Suprapubic skin (tissue), 4 donors: Measurements from ENCODE around the gene GRM5. TPM values are rescaled to one million over a fixed set of nuclear protein-coding genes. Genes with fewer than 3 reads are reported as not detected.

Experiments used
- DNase-seq, 2 donors: peaks; one replicate each; pipeline ENCODE4 v3.0.0-alpha.2; 2019; ENCODE audit warnings: low spot score in 2 of 2
- H3K27ac ChIP-seq: fragments of 200-600 bp; sonication (generic); one replicate; pipeline ENCODE4 v1.5.1; 2019
- H3K27me3 ChIP-seq: fragments of 200-600 bp; sonication (generic); one replicate; pipeline ENCODE4 v1.5.1; 2019
- H3K36me3 ChIP-seq: fragments of 200-600 bp; sonication (generic); one replicate; pipeline ENCODE4 v1.5.1; 2019
- H3K4me1 ChIP-seq: fragments of 200-600 bp; sonication (generic); one replicate; pipeline ENCODE4 v1.5.1; 2019
- H3K4me3 ChIP-seq: fragments of 200-600 bp; sonication (generic); one replicate; pipeline ENCODE4 v1.5.1; 2019; ENCODE audit warnings: mild to moderate bottlenecking
- H3K9me3 ChIP-seq: fragments of 200-600 bp; sonication (generic); one replicate; pipeline ENCODE4 v1.5.1; 2019
- CTCF ChIP-seq, 2 donors: fragments of 200-600 bp in 1 of 2; fragments of 450-650 bp in 1 of 2; sonication (generic) in 1 of 2; IDR thresholded peaks; one replicate each; pipeline ENCODE4 v1.5.1; 2016 to 2019; ENCODE audit warnings: antibody characterized with exemption in 2 of 2, mild to moderate bottlenecking in 1 of 2, moderate library complexity in 1 of 2
- EP300 ChIP-seq: sonication (generic); formaldehyde crosslinking; IDR thresholded peaks from one replicate; pipeline ENCODE4 v1.6.1; 2017; ENCODE audit warnings: antibody characterized with exemption
- POLR2A ChIP-seq, 2 donors: fragments of 450-650 bp; IDR thresholded peaks; one replicate each; pipeline ENCODE4 v1.6.1; 2017; ENCODE audit warnings: antibody characterized with exemption in 2 of 2, mild to moderate bottlenecking in 2 of 2, moderate library complexity in 2 of 2
- POLR2AphosphoS5 ChIP-seq, 3 donors: sonication (generic); formaldehyde crosslinking; IDR thresholded peaks; one replicate each; pipeline ENCODE4 v1.6.1; 2017; ENCODE audit warnings: antibody characterized with exemption in 3 of 3
- WGBS: methylation state at CpG from one replicate; pipeline ENCODE4 v1.1.5; 2018; 5-methylcytosine and 5-hydroxymethylcytosine counted together
- total RNA-seq, 4 donors: library from RNA; depleted of rRNA; stranded (reverse); fragments of >200 nt; gene quantifications; one replicate each; pipeline ENCODE4 v1.1.0, GENCODE V29; 2016

Gene GRM5
- total RNA-seq, 4 donors from 2014 or later, result not detected

GRCh38 chr11:88619071-88619425 is 446.7 kb downstream of the GRM5 start:
- H3K27me3 ChIP-seq, result no peaks in the 10 kb centered on the region
- WGBS, result 72% methylated on average over 1 of the region's 1 CpG
- H3K4me1 ChIP-seq, result no peaks in the 10 kb centered on the region
- DNase-seq, result no peak
- H3K36me3 ChIP-seq, result no peaks in the 10 kb centered on the region
- H3K9me3 ChIP-seq, result no peaks in the 10 kb centered on the region
- no peak overlapping the region for H3K27ac ChIP-seq
- no peak overlapping the region for H3K4me3 ChIP-seq
- TF ChIP-seq EP300, result no peak
- TF ChIP-seq POLR2A (IDR thresholded peaks at IDR 0.05), result no peak
- TF ChIP-seq CTCF (IDR thresholded peaks at IDR 0.05), result no peak
- TF ChIP-seq POLR2AphosphoS5 (IDR thresholded peaks at IDR 0.05), result no peak

DNA sequence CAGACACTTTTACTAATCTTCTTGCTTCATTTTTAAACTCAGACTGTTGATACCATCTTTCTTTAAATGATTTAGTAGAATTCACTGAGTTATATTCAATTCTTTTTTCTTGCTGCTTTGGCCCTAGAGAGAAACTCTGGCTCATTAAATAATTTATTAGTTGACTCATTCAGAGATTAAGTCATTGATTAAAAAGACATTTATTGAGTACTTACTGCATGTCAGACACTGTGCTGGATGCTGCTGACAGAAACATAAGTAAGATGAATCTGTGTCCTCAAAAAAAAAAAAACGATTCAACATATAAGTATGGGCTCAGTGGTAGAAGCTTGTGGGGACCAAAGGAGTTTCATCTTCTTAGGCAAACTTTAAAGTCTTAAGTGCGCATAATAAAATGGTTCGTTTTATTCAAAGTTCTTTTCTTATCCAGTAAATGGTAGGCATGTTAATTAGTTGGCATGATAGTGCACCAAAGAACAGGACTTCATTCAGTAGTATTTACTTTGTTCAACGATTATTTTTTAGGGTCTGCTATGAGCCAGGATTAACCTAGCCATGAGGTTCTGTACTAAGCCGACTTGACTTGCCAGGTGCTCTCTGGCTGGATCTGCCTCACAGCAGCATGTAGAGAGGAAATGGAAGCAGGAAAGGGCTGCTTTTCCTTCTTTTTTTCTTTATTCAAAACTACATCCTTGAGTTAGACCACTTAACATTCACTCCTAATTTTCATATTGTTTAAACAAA is 447.3 kb downstream of the GRM5 start:
- Histone ChIP-seq H3K36me3 (no peaks in the 10 kb centered on the region), H3K4me3 (no peak overlapping the region), H3K9me3 (no peaks in the 10 kb centered on the region), H3K4me1 (no peaks in the 10 kb centered on the region), H3K27ac (no peak overlapping the region), H3K27me3 (no peaks in the 10 kb centered on the region)
- no peak for TF ChIP-seq EP300
- TF ChIP-seq CTCF (IDR thresholded peaks at IDR 0.05), result no peak
- TF ChIP-seq POLR2A (IDR thresholded peaks at IDR 0.05), result no peak
- no peak for DNase-seq
- WGBS, result 39% methylated on average over 5 of the region's 5 CpGs

- no peak overlapping the region for H3K27ac ChIP-seq
- H3K4me1 ChIP-seq, result no peaks in the 10 kb centered on the region
- H3K27me3 ChIP-seq, result no peaks in the 10 kb centered on the region
- WGBS, result 57% methylated on average over 1 of the region's 1 CpG
- H3K36me3 ChIP-seq, result no peaks in the 10 kb centered on the region
- no peak for DNase-seq
- no peak overlapping the region for H3K4me3 ChIP-seq
- TF ChIP-seq EP300 (no peak), POLR2AphosphoS5 (IDR thresholded peaks at IDR 0.05) (no peak), CTCF (IDR thresholded peaks at IDR 0.05) (no peak)
- H3K9me3 ChIP-seq, result no peaks in the 10 kb centered on the region
These were observed 448.6 kb downstream of the GRM5 start for GRCh38 chr11:88617226-88617625.

GRCh38 chr11:88604260-88604659 is 461.5 kb downstream of the GRM5 start:
- no peaks in the 10 kb centered on the region for H3K27me3 ChIP-seq
- H3K9me3 ChIP-seq, result no peaks in the 10 kb centered on the region
- no peak overlapping the region for H3K4me3 ChIP-seq
- H3K27ac ChIP-seq, result peak overlapping the region; percentile 28
- DNase-seq, result no peak
- no peaks in the 10 kb centered on the region for H3K4me1 ChIP-seq
- no peaks in the 10 kb centered on the region for H3K36me3 ChIP-seq
- TF ChIP-seq EP300, result no peak
- no peak for TF ChIP-seq POLR2A (IDR thresholded peaks at IDR 0.05)
- TF ChIP-seq CTCF (IDR thresholded peaks at IDR 0.05), result no peak
- TF ChIP-seq POLR2AphosphoS5 (IDR thresholded peaks at IDR 0.05), result no peak
- WGBS, result 50% methylated on average over 2 of the region's 2 CpGs

- 82% methylated on average over 3 of the region's 3 CpGs for WGBS
- no peak overlapping the region for H3K27ac ChIP-seq
- no peaks in the 10 kb centered on the region for H3K4me1 ChIP-seq
- no peak overlapping the region for H3K4me3 ChIP-seq
- no peaks in the 10 kb centered on the region for H3K36me3 ChIP-seq
- H3K27me3 ChIP-seq, result no peaks in the 10 kb centered on the region
- TF ChIP-seq POLR2AphosphoS5 (IDR thresholded peaks at IDR 0.05) (no peak), EP300 (no peak), POLR2A (IDR thresholded peaks at IDR 0.05) (no peak), CTCF (IDR thresholded peaks at IDR 0.05) (no peak)
- H3K9me3 ChIP-seq, result no peaks in the 10 kb centered on the region
- DNase-seq, result no peak
These were observed 462.5 kb downstream of the GRM5 start for GRCh38 chr11:88603091-88603867.
